OCI-LY7 (cell line): ENCODE measurements around the gene NCKAP5. TPM values are rescaled to one million over a fixed set of nuclear protein-coding genes. Genes with fewer than 3 reads are reported as not detected.

Experiments used
- BruUV-seq: library from RNA; stranded (reverse); fragments of 400-500 nt; replicated peaks from 2 replicates; lab custom pipeline; 2021; lab: Mats Ljungman, UMichigan
- CTCF ChIA-PET: fragments of 300-600 bp; sonication (Branson Sonifier 250); formaldehyde crosslinking; loops from one replicate; lab custom pipeline; 2022; ENCODE audit warnings: antibody characterized with exemption; ENCODE audit not compliant: unreplicated experiment; lab: Charles Lee
- POLR2A ChIA-PET: fragments of 300-600 bp; sonication (Branson Sonifier 250); formaldehyde crosslinking; loops from one replicate; lab custom pipeline; 2022; ENCODE audit warnings: antibody characterized with exemption; lab: Charles Lee
- DNase-seq: peaks from one replicate; pipeline ENCODE4 v3.0.0-alpha.2; 2015; ENCODE audit warnings: low spot score
- H2AFZ ChIP-seq: fragments of 200-600 bp; sonication (generic), shearing (Covaris generic); 2 replicates; pipeline ENCODE4 v1.6.1; 2014; ENCODE audit warnings: mild to moderate bottlenecking, antibody characterized with exemption, low read length, moderate library complexity
- H3K27ac ChIP-seq: fragments of 200-600 bp; sonication (generic); 2 replicates; pipeline ENCODE4 v1.5.1; 2014; ENCODE audit warnings: mixed run types, low read depth, mild to moderate bottlenecking, moderate library complexity, low read length, inconsistent platforms; ENCODE audit not compliant: poor library complexity, severe bottlenecking
- H3K36me3 ChIP-seq: fragments of 200-600 bp; sonication (generic); 2 replicates; pipeline ENCODE4 v1.6.1; 2014; ENCODE audit warnings: mild to moderate bottlenecking, antibody characterized with exemption, low read length, moderate library complexity, mixed read lengths; ENCODE audit not compliant: insufficient read depth
- H3K4me1 ChIP-seq: fragments of 200-600 bp; sonication (generic); 2 replicates; pipeline ENCODE4 v1.5.1; 2014; ENCODE audit warnings: mild to moderate bottlenecking, low read length; ENCODE audit not compliant: insufficient read depth, poor library complexity, severe bottlenecking
- H3K4me2 ChIP-seq: fragments of 200-600 bp; sonication (generic); 2 replicates; pipeline ENCODE4 v1.6.1; 2014; ENCODE audit warnings: mild to moderate bottlenecking, low read length
- H3K4me3 ChIP-seq: fragments of 200-600 bp; sonication (generic); 2 replicates; pipeline ENCODE4 v1.5.1; 2014; ENCODE audit warnings: mild to moderate bottlenecking, low read depth, low read length; ENCODE audit not compliant: poor library complexity, severe bottlenecking
- H3K79me2 ChIP-seq: fragments of 200-600 bp; sonication (generic); 2 replicates; pipeline ENCODE4 v1.6.1; 2016; ENCODE audit warnings: low read depth, mild to moderate bottlenecking, low read length, moderate library complexity, mixed read lengths; ENCODE audit not compliant: insufficient read depth
- H3K9me2 ChIP-seq: fragments of 200-600 bp; sonication (generic); 2 replicates; pipeline ENCODE4 v1.6.1; 2016; ENCODE audit warnings: mild to moderate bottlenecking, low read length, mixed read lengths; ENCODE audit not compliant: insufficient read depth
- H3K9me3 ChIP-seq: fragments of 200-600 bp; sonication (generic); 2 replicates; pipeline ENCODE4 v1.6.1; 2014; ENCODE audit warnings: mild to moderate bottlenecking, mixed run types, low read length, mixed read lengths
- H4K20me1 ChIP-seq: fragments of 200-600 bp; sonication (generic); 2 replicates; pipeline ENCODE4 v1.6.1; 2014; ENCODE audit warnings: mild to moderate bottlenecking, antibody characterized with exemption, low read length, moderate library complexity, mixed read lengths; ENCODE audit not compliant: insufficient read depth
- CTCF ChIP-seq: fragments of 200-600 bp; sonication (generic); conservative IDR thresholded peaks from 2 replicates; pipeline ENCODE4 v1.5.1; 2014; ENCODE audit warnings: mild to moderate bottlenecking, antibody characterized with exemption, low read length, moderate library complexity, mixed read lengths
- EZH2phosphoT487 ChIP-seq: fragments of 200-600 bp; sonication (generic); IDR thresholded peaks from 2 replicates; pipeline ENCODE4 v1.6.1; 2018; ENCODE audit warnings: low read depth, borderline replicate concordance, mild to moderate bottlenecking, mixed run types, antibody characterized with exemption, low read length, moderate library complexity, mixed read lengths
- intact Hi-C: fragments of 100-400 bp; cut with micrococcal nuclease; formaldehyde crosslinking; loops from one replicate; pipeline ENCODE4 v1.10.0; 2022; ENCODE audit not compliant: unreplicated experiment
- total RNA-seq, 2 experiments: library from RNA; depleted of rRNA in 1 of 2; stranded (reverse); fragments of >200 nt in 1 of 2; shearing (Covaris generic) in 1 of 2; gene quantifications; 2 replicates each; pipeline ENCODE4 v1.2.3, GENCODE V29; 2014 to 2022

The NCKAP5 gene
- total RNA-seq, 2 experiments from 2014 or later, result not detected

- no peaks in the 10 kb centered on the region for H3K9me2 ChIP-seq
- H4K20me1 ChIP-seq, result no peaks in the 10 kb centered on the region
- ChIA-PET POLR2A (interaction anchor here (0.6 to 4.3 kb wide), 13 partner anchors 10 to 1538 kb away, joined by 3 to 27 read pairs (median 3); no protein-coding TSS in a partner anchor), CTCF (no interaction called here)
- DNase-seq, result no peak
- no peaks in the 10 kb centered on the region for H3K9me3 ChIP-seq
- no peaks in the 10 kb centered on the region for H3K79me2 ChIP-seq
- peak overlapping the region; percentile 85 for H3K27ac ChIP-seq
- peak overlapping the region; percentile 70 for H2AFZ ChIP-seq
- no peak for TF ChIP-seq EZH2phosphoT487
- intact Hi-C loops, result loop anchor here (10.0 kb wide), 1 partner anchor 1552 kb away; the partner anchor contains the start of gene FAM168B
- BruUV-seq, result TSS peak; percentile 91
- H3K4me2 ChIP-seq, result peak overlapping the region; percentile 67
- H3K36me3 ChIP-seq, result no peaks in the 10 kb centered on the region
- peaks cover 78% of the 10 kb centered on the region for H3K4me1 ChIP-seq
- H3K4me3 ChIP-seq, result peak overlapping the region; percentile 58
These were observed 921.6 kb downstream of the NCKAP5 start for GRCh38 chr2:132646540-132647108.

GRCh38 chr2:132645722-132646539 is 922.3 kb downstream of the NCKAP5 start:
- no peaks in the 10 kb centered on the region for H4K20me1 ChIP-seq
- intact Hi-C loops, result loop anchor here (2.0 to 10.0 kb wide), 2 partner anchors 377 to 1551 kb away; partner anchors contain the start of gene FAM168B
- no peaks in the 10 kb centered on the region for H3K9me3 ChIP-seq
- no peaks in the 10 kb centered on the region for H3K79me2 ChIP-seq
- TF ChIP-seq EZH2phosphoT487, result no peak
- no peak for TF ChIP-seq CTCF
- POLR2A ChIA-PET, result interaction anchor here (0.5 to 4.3 kb wide), 14 partner anchors 9 to 1538 kb away, joined by 3 to 27 read pairs (median 3); no protein-coding TSS in a partner anchor
- H3K27ac ChIP-seq, result peak overlapping the region; percentile 85
- CTCF ChIA-PET, result no interaction called here
- peak overlapping the region; percentile 67 for H3K4me2 ChIP-seq
- peak; percentile 94 for DNase-seq
- BruUV-seq, result no TSS peak
- no peaks in the 10 kb centered on the region for H3K9me2 ChIP-seq
- peaks cover 81% of the 10 kb centered on the region for H3K4me1 ChIP-seq
- H3K36me3 ChIP-seq, result no peaks in the 10 kb centered on the region
- peak overlapping the region; percentile 58 for H3K4me3 ChIP-seq
- H2AFZ ChIP-seq, result peak overlapping the region; percentile 70; the same call in 1 of the 2 replicates

- H3K4me1 ChIP-seq, result peaks cover 81% of the 10 kb centered on the region
- no peaks in the 10 kb centered on the region for H3K36me3 ChIP-seq
- ChIA-PET POLR2A (interaction anchor here (0.5 to 4.3 kb wide), 6 partner anchors 9 to 1511 kb away, joined by 3 to 27 read pairs (median 4); no protein-coding TSS in a partner anchor), CTCF (no interaction called here)
- peak overlapping the region; percentile 85 for H3K27ac ChIP-seq
- no peaks in the 10 kb centered on the region for H3K79me2 ChIP-seq
- H2AFZ ChIP-seq, result peak overlapping the region; percentile 92; the same call in 1 of the 2 replicates
- no peak for DNase-seq
- H4K20me1 ChIP-seq, result no peaks in the 10 kb centered on the region
- no peaks in the 10 kb centered on the region for H3K9me3 ChIP-seq
- intact Hi-C loops, result loop anchor here (2.0 to 10.0 kb wide), 2 partner anchors 376 to 1550 kb away; partner anchors contain the start of gene FAM168B
- H3K9me2 ChIP-seq, result no peaks in the 10 kb centered on the region
- no peak for TF ChIP-seq EZH2phosphoT487
- no peak for TF ChIP-seq CTCF
- peak overlapping the region; percentile 67 for H3K4me2 ChIP-seq
- peak overlapping the region; percentile 58 for H3K4me3 ChIP-seq
- BruUV-seq, result no TSS peak
These were observed 923.1 kb downstream of the NCKAP5 start for GRCh38 chr2:132645176-132645575.
